AG20443 (cell line): Measurements from ENCODE around the gene GPR21.

ENCODE experiments used
- DNase-seq: peaks from one replicate; pipeline ENCODE4 v3.0.0; 2012; ENCODE audit warnings: low spot score, mixed read lengths

Gene GPR21

GRCh38 chr9:123033864-123034601, 566 bp downstream of the GPR21 start:
- DNase-seq: no peak

- no peak for DNase-seq
These were observed 1.5 kb downstream of the GPR21 start for GRCh38 chr9:123034881-123035510.

GRCh38 chr9:123035791-123036190, 2.3 kb downstream of the GPR21 start:
- no peak for DNase-seq

- no peak for DNase-seq
These were observed 3.6 kb downstream of the GPR21 start for GRCh38 chr9:123036893-123037545.

- no peak for DNase-seq
These were observed 6.3 kb downstream of the GPR21 start for GRCh38 chr9:123039617-123040219.

- no peak for DNase-seq
These were observed 7.3 kb downstream of the GPR21 start for GRCh38 chr9:123040801-123041200.

- DNase-seq: no peak
These were observed 8.0 kb downstream of the GPR21 start for GRCh38 chr9:123041489-123041888.

GRCh38 chr9:123043081-123043939, 9.8 kb downstream of the GPR21 start:
- DNase-seq: no peak

GRCh38 chr9:123044586-123044985, 11.1 kb downstream of the GPR21 start:
- DNase-seq: peak; percentile 77

GRCh38 chr9:123046406-123047195, 13.1 kb downstream of the GPR21 start:
- no peak for DNase-seq

GRCh38 chr9:123048748-123049147, 15.3 kb downstream of the GPR21 start:
- DNase-seq: peak; percentile 15

- peak; percentile 28 for DNase-seq
These were observed 16.2 kb downstream of the GPR21 start for GRCh38 chr9:123049589-123050222.

GRCh38 chr9:123053046-123053445, 19.6 kb downstream of the GPR21 start:
- no peak for DNase-seq

- no peak for DNase-seq
These were observed 20.2 kb downstream of the GPR21 start for GRCh38 chr9:123053711-123054110.

GRCh38 chr9:123058834-123059233, 25.4 kb downstream of the GPR21 start:
- DNase-seq: no peak

- DNase-seq: no peak
These were observed 26.2 kb downstream of the GPR21 start for GRCh38 chr9:123059472-123060220.

GRCh38 chr9:123061216-123061615, 27.7 kb downstream of the GPR21 start:
- DNase-seq: no peak

GRCh38 chr9:123062351-123063176, 29.1 kb downstream of the GPR21 start:
- DNase-seq: peak; percentile 16

GRCh38 chr9:123063177-123063598, 29.7 kb downstream of the GPR21 start:
- peak; percentile 18 for DNase-seq
